ENCODE measurements around the gene TEX22.

TEX22 gene

GRCh38 chr14:105456736-105457617 is 58.6 kb downstream of the TEX22 start:
- DNase-seq (ENCODE audit: low read depth): no peak

GRCh38 chr14:105458010-105458409 is 59.7 kb downstream of the TEX22 start:
- no peak for DNase-seq (ENCODE audit: low read depth)

- DNase-seq (ENCODE audit: low read depth): no peak
Measured at GRCh38 chr14:105458571-105458970, 60.2 kb downstream of the TEX22 start.

GRCh38 chr14:105460116-105460515 is 61.8 kb downstream of the TEX22 start:
- no peak for DNase-seq (ENCODE audit: low read depth)

- no peak for DNase-seq (ENCODE audit: low read depth)
Measured at GRCh38 chr14:105460616-105461015, 62.3 kb downstream of the TEX22 start.

GRCh38 chr14:105461903-105462302 is 63.6 kb downstream of the TEX22 start:
- DNase-seq (ENCODE audit: low read depth): no peak

All from EH (cell line).